SU-DHL-6 (cell line): Measurements from ENCODE around the gene SLC5A8.

ENCODE experiments used
- EZH2phosphoT487 ChIP-seq: fragments of 200-600 bp; sonication (generic), shearing (Covaris generic); conservative IDR thresholded peaks from 2 replicates; pipeline ENCODE4 v1.6.1; 2018; ENCODE audit warnings: mild to moderate bottlenecking, antibody characterized with exemption, low read length, moderate library complexity, mixed read lengths
- TF ChIP-seq, protein P1 (sequence below): fragments of 200-600 bp; sonication (generic); IDR thresholded peaks from one replicate; pipeline ENCODE4 v1.5.1; 2017; ENCODE audit warnings: antibody characterized with exemption, mild to moderate bottlenecking, low read length, moderate library complexity; ENCODE audit not compliant: insufficient read depth, poor library complexity, severe bottlenecking

DNA sequence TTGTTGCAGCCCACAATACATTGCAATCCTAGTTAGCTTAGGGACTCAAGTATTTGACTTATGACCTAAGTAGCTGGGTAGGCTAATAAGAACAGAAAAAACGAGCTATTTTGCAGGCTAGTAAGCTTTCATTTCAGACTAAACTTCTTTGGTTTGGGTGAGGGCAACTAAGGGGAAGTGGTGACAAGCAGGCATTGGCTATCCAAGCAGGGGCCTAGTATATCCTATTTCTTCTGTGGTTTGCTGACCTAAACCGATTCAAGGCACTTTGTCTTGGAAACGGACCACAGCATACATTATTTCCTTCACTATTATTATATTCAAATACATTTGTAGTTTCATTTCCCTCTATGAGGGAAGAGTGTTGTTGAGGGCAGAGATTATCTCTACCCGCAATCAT is 21.6 kb upstream of the SLC5A8 start:
- TF ChIP-seq, protein P1, sequence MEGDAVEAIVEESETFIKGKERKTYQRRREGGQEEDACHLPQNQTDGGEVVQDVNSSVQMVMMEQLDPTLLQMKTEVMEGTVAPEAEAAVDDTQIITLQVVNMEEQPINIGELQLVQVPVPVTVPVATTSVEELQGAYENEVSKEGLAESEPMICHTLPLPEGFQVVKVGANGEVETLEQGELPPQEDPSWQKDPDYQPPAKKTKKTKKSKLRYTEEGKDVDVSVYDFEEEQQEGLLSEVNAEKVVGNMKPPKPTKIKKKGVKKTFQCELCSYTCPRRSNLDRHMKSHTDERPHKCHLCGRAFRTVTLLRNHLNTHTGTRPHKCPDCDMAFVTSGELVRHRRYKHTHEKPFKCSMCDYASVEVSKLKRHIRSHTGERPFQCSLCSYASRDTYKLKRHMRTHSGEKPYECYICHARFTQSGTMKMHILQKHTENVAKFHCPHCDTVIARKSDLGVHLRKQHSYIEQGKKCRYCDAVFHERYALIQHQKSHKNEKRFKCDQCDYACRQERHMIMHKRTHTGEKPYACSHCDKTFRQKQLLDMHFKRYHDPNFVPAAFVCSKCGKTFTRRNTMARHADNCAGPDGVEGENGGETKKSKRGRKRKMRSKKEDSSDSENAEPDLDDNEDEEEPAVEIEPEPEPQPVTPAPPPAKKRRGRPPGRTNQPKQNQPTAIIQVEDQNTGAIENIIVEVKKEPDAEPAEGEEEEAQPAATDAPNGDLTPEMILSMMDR = no peak
- TF ChIP-seq EZH2phosphoT487 = no peak
